Measurements from ENCODE around the gene ZNF816.

The ZNF816 gene

DNA sequence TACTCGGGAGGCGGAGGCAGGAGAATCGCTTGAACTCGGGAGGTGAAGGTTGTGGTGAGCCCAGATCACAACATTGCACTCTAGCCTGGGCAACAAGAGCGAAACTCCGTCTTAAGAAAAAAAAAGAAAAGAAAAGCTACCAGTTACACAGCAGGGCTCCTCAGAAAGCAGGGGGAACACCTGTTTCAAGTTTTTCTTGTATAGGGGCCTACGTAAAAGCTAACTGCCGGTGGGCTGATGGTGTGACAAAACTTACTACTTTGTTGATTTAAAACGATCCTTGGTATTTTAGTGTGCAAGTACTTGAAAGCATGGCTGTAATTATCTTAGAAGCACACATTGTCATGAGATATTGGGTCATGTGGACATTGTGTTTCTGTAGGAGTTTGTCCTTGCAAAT lies 35.3 kb upstream of the ZNF816 start:
- Histone ChIP-seq H3K18ac (ENCODE audit: low read depth in 1 of 2, low read length in 2 of 2) (no peak overlapping the region), H3K4me2 (ENCODE audit: low read length, poor library complexity, severe bottlenecking) (no peak overlapping the region), H2BK5ac (ENCODE audit: low read depth, low read length, poor library complexity, severe bottlenecking) (no peak overlapping the region), H4K91ac (ENCODE audit: low read length) (no peak overlapping the region), H3K27me3 (ENCODE audit: control insufficient read depth in 1 of 2, insufficient read depth in 1 of 2, low read length in 2 of 2) (no peaks in the 10 kb centered on the region), H3K9me3 (ENCODE audit: control insufficient read depth, low read length) (peaks cover 9% of the 10 kb centered on the region), H3K14ac (ENCODE audit: low read length in 2 of 2) (no peak overlapping the region), H3K4me1 (ENCODE audit: control insufficient read depth, insufficient read depth, low read depth, low read length) (peaks cover 3% of the 10 kb centered on the region), H3K27ac (ENCODE audit: low read length, poor library complexity, severe bottlenecking) (no peak overlapping the region), H2BK120ac (ENCODE audit: low read depth, low read length) (no peak overlapping the region), H3K4ac (ENCODE audit: low read depth in 1 of 2, low read length in 2 of 2) (no peak overlapping the region), H2AFZ (ENCODE audit: low read depth, low read length) (no peak overlapping the region), H3K9ac (ENCODE audit: low read length) (no peak overlapping the region), H4K8ac (ENCODE audit: low read length) (no peak overlapping the region), H3K4me3 (ENCODE audit: insufficient read depth in 1 of 2, low read depth in 1 of 2, low read length in 2 of 2) (no peak overlapping the region), H3K36me3 (ENCODE audit: control insufficient read depth in 1 of 2, insufficient read depth in 2 of 2, low read depth in 1 of 2, low read length in 2 of 2) (no peaks in the 10 kb centered on the region), H2BK15ac (ENCODE audit: low read depth, poor library complexity, severe bottlenecking) (no peak overlapping the region), H3K23ac (ENCODE audit: low read length in 2 of 2) (no peak overlapping the region), H3K79me1 (replicated peaks; ENCODE audit: low read length, poor library complexity, severe bottlenecking) (no peaks in the 10 kb centered on the region), H2BK12ac (ENCODE audit: low read length in 2 of 2) (no peak overlapping the region), H2AK5ac (ENCODE audit: low read length, severe bottlenecking) (no peak overlapping the region)
- DNase-seq = no peak
- 68% methylated on average over 9 of the region's 9 CpGs for WGBS

DNA sequence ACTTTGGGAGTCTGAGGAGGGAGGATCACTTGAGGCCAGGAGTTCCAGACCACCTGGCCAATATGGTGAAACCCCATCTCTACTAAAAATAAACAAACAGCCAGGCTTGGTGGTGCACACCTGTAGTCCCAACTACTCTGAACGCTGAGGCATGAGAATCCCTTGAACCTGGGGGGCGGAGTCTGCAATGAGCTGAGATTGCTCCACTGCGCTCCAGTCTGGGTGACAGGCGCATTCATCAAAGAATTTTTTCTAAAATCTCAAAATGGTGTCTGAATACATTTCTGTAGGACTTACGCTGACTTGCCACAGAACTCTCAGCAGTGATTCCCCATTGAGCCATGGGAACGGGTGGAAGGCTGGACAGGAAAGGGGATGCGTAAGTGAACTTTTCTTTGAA lies 33.0 kb upstream of the ZNF816 start:
- H3K23ac ChIP-seq (ENCODE audit: low read length in 2 of 2) = no peak overlapping the region
- no peak overlapping the region for H2BK12ac ChIP-seq (ENCODE audit: low read length in 2 of 2)
- no peak overlapping the region for H3K27ac ChIP-seq (ENCODE audit: low read length, poor library complexity, severe bottlenecking)
- H2BK15ac ChIP-seq (ENCODE audit: low read depth, poor library complexity, severe bottlenecking) = no peak overlapping the region
- DNase-seq = no peak
- no peak overlapping the region for H3K4me3 ChIP-seq (ENCODE audit: insufficient read depth in 1 of 2, low read depth in 1 of 2, low read length in 2 of 2)
- no peaks in the 10 kb centered on the region for H3K27me3 ChIP-seq (ENCODE audit: control insufficient read depth in 1 of 2, insufficient read depth in 1 of 2, low read length in 2 of 2)
- H3K4me2 ChIP-seq (ENCODE audit: low read length, poor library complexity, severe bottlenecking) = no peak overlapping the region
- no peak overlapping the region for H4K91ac ChIP-seq (ENCODE audit: low read length)
- no peak overlapping the region for H2BK5ac ChIP-seq (ENCODE audit: low read depth, low read length, poor library complexity, severe bottlenecking)
- H3K9me3 ChIP-seq (ENCODE audit: control insufficient read depth, low read length) = peaks cover 9% of the 10 kb centered on the region
- H3K4me1 ChIP-seq (ENCODE audit: control insufficient read depth, insufficient read depth, low read depth, low read length) = peaks cover 7% of the 10 kb centered on the region
- no peak overlapping the region for H3K9ac ChIP-seq (ENCODE audit: low read length)
- H3K14ac ChIP-seq (ENCODE audit: low read length in 2 of 2) = no peak overlapping the region
- H2BK120ac ChIP-seq (ENCODE audit: low read depth, low read length) = no peak overlapping the region
- no peak overlapping the region for H4K8ac ChIP-seq (ENCODE audit: low read length)
- H3K4ac ChIP-seq (ENCODE audit: low read depth in 1 of 2, low read length in 2 of 2) = no peak overlapping the region
- no peak overlapping the region for H2AFZ ChIP-seq (ENCODE audit: low read depth, low read length)
- H3K36me3 ChIP-seq (ENCODE audit: control insufficient read depth in 1 of 2, insufficient read depth in 2 of 2, low read depth in 1 of 2, low read length in 2 of 2) = no peaks in the 10 kb centered on the region
- no peak overlapping the region for H2AK5ac ChIP-seq (ENCODE audit: low read length, severe bottlenecking)
- WGBS = 98% methylated on average over 4 of the region's 7 CpGs
- H3K18ac ChIP-seq (ENCODE audit: low read depth in 1 of 2, low read length in 2 of 2) = no peak overlapping the region
- H3K79me1 ChIP-seq (replicated peaks; ENCODE audit: low read length, poor library complexity, severe bottlenecking) = peaks cover 2% of the 10 kb centered on the region

DNA sequence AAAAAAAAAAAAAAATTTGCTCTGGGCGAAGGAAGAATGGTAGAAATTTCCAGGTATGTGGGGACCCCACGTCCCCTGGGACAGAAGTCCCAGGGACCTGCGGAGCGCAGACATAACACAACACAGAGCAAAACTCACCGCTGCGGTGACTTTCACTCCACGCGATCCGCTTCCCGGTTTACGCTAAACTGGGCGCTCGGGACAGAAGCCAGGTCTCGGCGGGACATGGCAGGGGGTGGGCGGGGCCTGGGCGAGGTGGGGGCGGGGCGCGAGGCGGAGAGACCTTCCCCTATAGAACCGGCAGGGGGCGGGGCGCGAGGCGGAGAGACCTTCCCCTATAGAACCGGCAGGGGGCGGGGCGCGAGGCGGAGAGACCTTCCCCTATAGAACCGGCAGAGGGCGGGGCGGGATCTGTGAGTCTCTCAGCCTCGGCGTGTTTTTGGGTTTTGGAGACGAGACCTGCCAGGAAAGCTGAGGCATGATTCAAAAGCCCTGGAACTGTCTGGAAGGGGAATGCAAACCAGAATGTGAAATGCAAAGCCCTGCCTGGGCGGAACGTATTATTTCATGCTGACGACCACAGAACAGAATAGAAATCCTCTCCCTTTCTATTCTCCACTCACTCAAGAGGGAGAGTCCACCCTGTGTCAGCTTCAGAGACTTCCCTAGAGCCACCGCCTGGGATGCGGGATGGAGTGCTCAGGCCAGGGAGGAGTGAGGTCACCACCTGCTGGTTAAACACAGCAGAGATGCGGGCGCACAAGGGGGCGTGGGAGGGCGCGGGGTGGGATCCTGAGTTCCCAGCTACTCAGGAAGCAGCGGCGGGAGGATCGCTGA lies 30.9 kb upstream of the ZNF816 start:
- Histone ChIP-seq H2BK5ac (ENCODE audit: low read depth, low read length, poor library complexity, severe bottlenecking) (no peak overlapping the region), H3K14ac (ENCODE audit: low read length in 2 of 2) (no peak overlapping the region), H3K27me3 (ENCODE audit: control insufficient read depth in 1 of 2, insufficient read depth in 1 of 2, low read length in 2 of 2) (no peaks in the 10 kb centered on the region), H2AFZ (ENCODE audit: low read depth, low read length) (peak overlapping the region; percentile 85), H3K4me3 (ENCODE audit: insufficient read depth in 1 of 2, low read depth in 1 of 2, low read length in 2 of 2) (peak overlapping the region; percentile 58 to 79), H3K23ac (ENCODE audit: low read length in 2 of 2) (no peak overlapping the region), H2BK12ac (ENCODE audit: low read length in 2 of 2) (no peak overlapping the region), H2AK5ac (ENCODE audit: low read length, severe bottlenecking) (no peak overlapping the region), H3K27ac (ENCODE audit: low read length, poor library complexity, severe bottlenecking) (peak overlapping the region; percentile 21), H3K79me1 (replicated peaks; ENCODE audit: low read length, poor library complexity, severe bottlenecking) (peaks cover 2% of the 10 kb centered on the region), H3K4me1 (ENCODE audit: control insufficient read depth, insufficient read depth, low read depth, low read length) (peaks cover 7% of the 10 kb centered on the region), H3K4ac (ENCODE audit: low read depth in 1 of 2, low read length in 2 of 2) (no peak overlapping the region), H4K91ac (ENCODE audit: low read length) (no peak overlapping the region), H3K36me3 (ENCODE audit: control insufficient read depth in 1 of 2, insufficient read depth in 2 of 2, low read depth in 1 of 2, low read length in 2 of 2) (no peaks in the 10 kb centered on the region), H2BK120ac (ENCODE audit: low read depth, low read length) (no peak overlapping the region), H3K4me2 (ENCODE audit: low read length, poor library complexity, severe bottlenecking) (peak overlapping the region; percentile 72), H2BK15ac (ENCODE audit: low read depth, poor library complexity, severe bottlenecking) (no peak overlapping the region), H4K8ac (ENCODE audit: low read length) (peak overlapping the region; percentile 70), H3K9ac (ENCODE audit: low read length) (peak overlapping the region; percentile 81), H3K9me3 (ENCODE audit: control insufficient read depth, low read length) (peaks cover 6% of the 10 kb centered on the region), H3K18ac (ENCODE audit: low read depth in 1 of 2, low read length in 2 of 2) (no peak overlapping the region)
- DNase-seq = peak; percentile 78
- 3% methylated on average over 42 of the region's 50 CpGs for WGBS

DNA sequence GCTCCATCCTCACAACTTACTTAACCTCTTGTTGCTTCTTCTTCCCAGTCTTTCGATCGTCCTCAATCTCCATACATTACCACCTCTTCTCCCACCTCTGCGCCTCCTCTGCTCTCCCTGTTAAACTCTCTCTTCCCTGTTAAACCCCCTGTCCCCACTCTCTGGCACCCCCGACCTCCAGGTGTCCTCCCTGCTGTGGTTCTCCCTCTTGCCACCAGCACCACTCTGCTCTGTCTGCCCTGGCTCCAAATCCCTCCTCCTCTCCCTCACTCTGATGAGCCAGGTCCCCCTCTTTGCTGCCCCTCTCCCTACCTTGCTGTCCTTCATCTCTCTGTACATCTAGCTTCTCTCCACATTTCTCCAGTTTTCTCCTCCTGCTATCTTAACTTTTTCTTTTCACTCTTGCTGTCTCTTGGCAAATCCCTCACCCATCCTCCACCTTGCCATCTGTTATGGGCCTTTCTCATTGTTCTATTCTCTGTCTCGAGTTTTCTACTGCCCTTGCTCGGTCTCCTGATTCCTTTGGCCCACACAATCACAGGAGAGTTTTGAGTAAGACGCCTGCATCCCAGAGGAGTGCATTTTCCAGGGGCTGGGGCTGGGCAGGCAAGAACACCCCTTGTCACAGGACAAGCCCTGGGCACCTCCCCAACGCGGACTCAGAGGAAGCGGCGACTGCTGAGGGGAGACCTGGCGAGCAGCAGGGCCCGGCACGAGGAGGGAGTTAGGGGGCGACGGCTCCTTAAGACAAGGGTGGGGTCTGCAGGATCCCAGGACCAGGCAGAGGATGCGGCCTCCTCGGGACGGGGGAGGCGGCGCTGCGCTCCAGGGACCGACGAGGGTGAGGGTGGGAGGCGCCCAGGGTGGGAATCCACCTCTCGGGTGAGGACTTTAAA lies 29.7 kb upstream of the ZNF816 start:
- Histone ChIP-seq H3K4me2 (ENCODE audit: low read length, poor library complexity, severe bottlenecking) (peak overlapping the region; percentile 72), H4K8ac (ENCODE audit: low read length) (no peak overlapping the region), H2AK5ac (ENCODE audit: low read length, severe bottlenecking) (no peak overlapping the region), H2BK15ac (ENCODE audit: low read depth, poor library complexity, severe bottlenecking) (no peak overlapping the region), H3K4me1 (ENCODE audit: control insufficient read depth, insufficient read depth, low read depth, low read length) (peaks cover 7% of the 10 kb centered on the region), H2AFZ (ENCODE audit: low read depth, low read length) (peak overlapping the region; percentile 20), H3K27ac (ENCODE audit: low read length, poor library complexity, severe bottlenecking) (no peak overlapping the region), H3K4me3 (ENCODE audit: insufficient read depth in 1 of 2, low read depth in 1 of 2, low read length in 2 of 2) (peak overlapping the region; percentile 48 to 71), H2BK12ac (ENCODE audit: low read length in 2 of 2) (no peak overlapping the region), H3K4ac (ENCODE audit: low read depth in 1 of 2, low read length in 2 of 2) (no peak overlapping the region), H2BK120ac (ENCODE audit: low read depth, low read length) (no peak overlapping the region), H3K27me3 (ENCODE audit: control insufficient read depth in 1 of 2, insufficient read depth in 1 of 2, low read length in 2 of 2) (no peaks in the 10 kb centered on the region), H3K9ac (ENCODE audit: low read length) (peak overlapping the region; percentile 73), H4K91ac (ENCODE audit: low read length) (no peak overlapping the region), H3K23ac (ENCODE audit: low read length in 2 of 2) (no peak overlapping the region), H3K18ac (ENCODE audit: low read depth in 1 of 2, low read length in 2 of 2) (peak overlapping the region in 1 of 2 experiments; percentile 1), H3K36me3 (ENCODE audit: control insufficient read depth in 1 of 2, insufficient read depth in 2 of 2, low read depth in 1 of 2, low read length in 2 of 2) (no peaks in the 10 kb centered on the region), H3K79me1 (replicated peaks; ENCODE audit: low read length, poor library complexity, severe bottlenecking) (peaks cover 2% of the 10 kb centered on the region), H2BK5ac (ENCODE audit: low read depth, low read length, poor library complexity, severe bottlenecking) (no peak overlapping the region), H3K9me3 (ENCODE audit: control insufficient read depth, low read length) (no peaks in the 10 kb centered on the region), H3K14ac (ENCODE audit: low read length in 2 of 2) (peak overlapping the region in 1 of 2 experiments; percentile 6)
- peak; percentile 23 for DNase-seq
- 28% methylated on average over 26 of the region's 26 CpGs for WGBS

Measured in mesenchymal stem cell (in vitro differentiated cells and primary cell).